Brain microvascular endothelial cell (primary cell): Measurements from ENCODE around the gene TMEM94.

Experiments
- DNase-seq: peaks from one replicate; pipeline ENCODE4 v3.0.0-alpha.2; 2020
- H3K27ac ChIP-seq: fragments of 250-450 bp; sonication (Bioruptor Pico); 2 replicates; pipeline ENCODE4 v1.5.1; 2020; ENCODE audit warnings: mild to moderate bottlenecking, moderate library complexity
- H3K27me3 ChIP-seq: fragments of 250-450 bp; sonication (Bioruptor Pico); replicated peaks from 2 replicates; pipeline ENCODE4 v1.5.1; 2020; ENCODE audit warnings: mild to moderate bottlenecking
- H3K36me3 ChIP-seq: fragments of 250-450 bp; sonication (Bioruptor Pico); replicated peaks from 2 replicates; pipeline ENCODE4 v1.5.1; 2020; ENCODE audit warnings: mild to moderate bottlenecking
- H3K4me3 ChIP-seq: 2 replicates; pipeline ENCODE4 v1.5.1; 2011; ENCODE audit warnings: low read depth, mild to moderate bottlenecking, control low read depth, low read length, moderate library complexity
- in situ Hi-C: cut with HindIII; loops from 2 replicates; pipeline ENCODE4 v1.10.0; 2017; ENCODE audit warnings: low sequenced_read_pairs, low pct_ligation_motif_present
- TF ChIP-seq, protein P1 (sequence below): IDR thresholded peaks from 2 replicates; pipeline ENCODE4 v1.5.1; 2011; ENCODE audit warnings: low read depth, mild to moderate bottlenecking, moderate library complexity, low read length, control low read depth, inconsistent platforms; ENCODE audit errors: missing control alignments

Gene TMEM94

DNA sequence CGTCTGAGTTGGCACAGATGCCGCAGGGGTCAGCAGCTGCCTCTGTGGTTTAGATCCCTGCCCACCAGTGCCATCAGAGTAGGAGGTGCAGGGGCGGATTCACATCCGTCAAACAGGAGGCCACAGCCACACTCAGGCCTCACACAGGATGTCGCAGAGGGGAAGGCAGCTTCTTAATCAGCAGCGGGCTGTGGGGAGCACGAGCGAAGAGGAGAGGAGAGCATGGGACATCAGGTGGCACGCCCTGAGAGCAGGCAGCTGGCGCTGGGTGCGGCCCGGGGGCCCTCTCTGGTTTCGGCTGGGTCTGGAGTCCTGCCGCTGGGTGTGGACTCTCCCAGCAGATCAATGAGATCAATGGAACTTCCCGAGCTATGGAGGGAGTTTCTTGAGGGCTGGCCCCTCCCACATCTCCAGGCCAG lies 78.7 kb downstream of the TMEM94 start:
- Histone ChIP-seq H3K36me3 (no peaks in the 10 kb centered on the region), H3K27ac (no peak overlapping the region), H3K4me3 (no peak overlapping the region), H3K27me3 (no peaks in the 10 kb centered on the region)
- DNase-seq, result no peak
- TF ChIP-seq, protein P1, sequence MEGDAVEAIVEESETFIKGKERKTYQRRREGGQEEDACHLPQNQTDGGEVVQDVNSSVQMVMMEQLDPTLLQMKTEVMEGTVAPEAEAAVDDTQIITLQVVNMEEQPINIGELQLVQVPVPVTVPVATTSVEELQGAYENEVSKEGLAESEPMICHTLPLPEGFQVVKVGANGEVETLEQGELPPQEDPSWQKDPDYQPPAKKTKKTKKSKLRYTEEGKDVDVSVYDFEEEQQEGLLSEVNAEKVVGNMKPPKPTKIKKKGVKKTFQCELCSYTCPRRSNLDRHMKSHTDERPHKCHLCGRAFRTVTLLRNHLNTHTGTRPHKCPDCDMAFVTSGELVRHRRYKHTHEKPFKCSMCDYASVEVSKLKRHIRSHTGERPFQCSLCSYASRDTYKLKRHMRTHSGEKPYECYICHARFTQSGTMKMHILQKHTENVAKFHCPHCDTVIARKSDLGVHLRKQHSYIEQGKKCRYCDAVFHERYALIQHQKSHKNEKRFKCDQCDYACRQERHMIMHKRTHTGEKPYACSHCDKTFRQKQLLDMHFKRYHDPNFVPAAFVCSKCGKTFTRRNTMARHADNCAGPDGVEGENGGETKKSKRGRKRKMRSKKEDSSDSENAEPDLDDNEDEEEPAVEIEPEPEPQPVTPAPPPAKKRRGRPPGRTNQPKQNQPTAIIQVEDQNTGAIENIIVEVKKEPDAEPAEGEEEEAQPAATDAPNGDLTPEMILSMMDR, result no peak
- in situ Hi-C loops, result no loop called here

DNA sequence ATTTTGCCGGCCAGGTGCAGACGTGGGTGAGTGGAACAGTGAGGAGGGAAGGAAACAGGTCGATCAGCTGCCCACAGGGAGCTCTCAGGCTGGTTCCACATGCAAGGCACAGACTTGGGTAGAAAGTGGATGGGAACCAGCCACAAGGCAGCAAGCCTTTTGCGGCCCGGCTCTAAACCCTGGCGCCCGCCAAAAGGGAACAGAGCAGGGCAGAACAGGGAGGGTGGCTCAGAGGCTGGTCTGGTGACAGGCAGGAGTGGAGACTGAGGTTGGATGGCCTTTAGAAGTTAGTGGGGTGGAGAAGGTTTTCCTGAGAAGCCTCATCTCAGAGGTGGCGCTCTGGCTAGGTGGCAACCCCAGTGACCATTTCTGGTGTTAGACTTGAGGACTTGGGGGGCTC lies 79.4 kb downstream of the TMEM94 start:
- no peaks in the 10 kb centered on the region for H3K27me3 ChIP-seq
- TF ChIP-seq, protein P1, result no peak
- H3K4me3 ChIP-seq, result no peak overlapping the region
- DNase-seq, result no peak
- in situ Hi-C loops, result no loop called here
- H3K36me3 ChIP-seq, result no peaks in the 10 kb centered on the region
- H3K27ac ChIP-seq, result no peak overlapping the region

DNA sequence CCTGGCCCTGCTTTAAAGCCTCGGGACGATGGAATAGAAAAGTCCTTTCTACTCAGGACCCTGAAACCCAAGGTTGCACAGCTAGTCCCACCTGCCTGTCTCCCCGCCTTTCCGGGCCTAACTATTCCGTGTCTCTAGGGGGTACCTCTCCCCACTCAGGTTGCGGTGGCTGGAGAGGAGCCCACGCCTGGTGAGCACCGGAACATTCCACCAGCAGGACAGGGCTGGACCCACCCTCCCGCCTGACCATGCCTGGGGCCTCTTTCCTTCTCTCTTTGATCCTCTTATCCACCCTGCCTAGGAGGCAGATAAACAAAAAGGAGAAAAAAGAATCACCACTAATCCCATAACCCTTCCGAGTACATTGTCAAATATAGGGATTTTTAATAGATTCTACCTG lies 79.9 kb downstream of the TMEM94 start:
- H3K27me3 ChIP-seq, result no peaks in the 10 kb centered on the region
- no peaks in the 10 kb centered on the region for H3K36me3 ChIP-seq
- in situ Hi-C loops, result no loop called here
- no peak overlapping the region for H3K4me3 ChIP-seq
- DNase-seq, result no peak
- no peak overlapping the region for H3K27ac ChIP-seq
- TF ChIP-seq, protein P1, result no peak

DNA sequence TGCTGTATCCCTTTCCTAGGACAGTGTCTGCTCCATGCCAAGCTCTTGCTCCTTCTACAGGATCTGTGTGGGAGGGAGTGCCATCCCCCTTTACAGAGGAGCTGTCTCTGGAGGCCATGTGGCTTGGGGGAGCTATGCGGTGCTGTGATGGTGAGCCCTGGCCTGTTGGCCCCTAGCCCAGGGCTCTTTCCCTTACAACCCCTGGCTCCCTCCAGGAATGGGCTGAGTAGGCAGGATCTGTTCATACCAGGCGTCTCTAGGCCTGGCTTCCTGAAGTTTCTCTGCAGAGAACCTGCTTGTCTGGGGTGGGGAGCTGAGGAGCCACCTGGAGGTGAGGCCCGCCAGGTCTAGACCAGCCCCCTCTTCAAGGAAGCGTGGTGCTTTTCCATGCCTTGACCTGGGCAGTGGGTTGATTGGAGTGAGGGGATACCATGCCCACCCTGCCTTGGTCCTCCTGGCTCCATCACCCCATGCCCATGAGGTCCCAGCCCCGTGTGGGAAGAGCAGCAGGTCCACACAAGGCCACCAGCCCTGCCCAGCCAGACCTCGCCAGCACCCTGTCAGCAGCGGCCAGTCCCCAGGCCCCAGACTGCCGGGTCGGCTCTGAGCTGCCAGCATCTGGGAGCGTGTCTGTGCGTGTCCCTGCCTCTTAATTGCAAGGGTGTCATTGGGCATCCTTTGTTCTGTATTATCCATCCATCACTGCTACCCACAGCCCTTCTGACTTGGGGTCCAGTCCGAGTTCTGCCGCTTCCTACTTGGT lies 83.7 kb downstream of the TMEM94 start:
- in situ Hi-C loops, result no loop called here

DNA sequence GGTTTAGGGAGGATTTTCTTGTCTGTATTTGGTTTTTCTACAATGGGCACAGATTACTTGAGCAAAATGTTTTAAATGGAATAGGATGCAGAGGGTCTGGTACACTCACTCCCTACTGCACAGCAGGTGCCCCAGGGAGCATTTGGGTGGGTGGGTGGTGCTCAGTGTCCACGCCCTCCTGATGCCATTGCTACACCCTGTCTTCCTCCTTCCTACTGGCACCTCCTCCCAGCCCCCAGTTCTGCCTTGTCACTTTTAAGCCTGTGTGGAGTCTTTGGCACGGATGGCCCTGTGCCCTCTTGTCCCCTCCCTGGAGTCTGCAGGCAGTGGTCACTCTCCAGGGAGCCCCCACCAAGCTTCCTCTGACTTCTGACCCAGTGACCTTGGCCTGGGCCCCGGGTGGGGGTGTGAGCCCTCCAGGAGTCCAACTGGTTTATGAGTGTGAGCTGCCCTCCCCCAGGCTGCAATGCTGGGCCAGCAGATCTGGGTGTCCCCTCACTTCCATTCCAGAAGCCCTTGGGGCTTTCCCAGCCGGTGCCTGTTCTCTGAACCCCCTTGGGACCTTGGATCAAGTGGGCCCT lies 84.6 kb downstream of the TMEM94 start:
- no peaks in the 10 kb centered on the region for H3K27me3 ChIP-seq
- H3K4me3 ChIP-seq, result no peak overlapping the region
- H3K36me3 ChIP-seq, result no peaks in the 10 kb centered on the region
- DNase-seq, result no peak
- H3K27ac ChIP-seq, result no peak overlapping the region
- TF ChIP-seq, protein P1, result no peak
- in situ Hi-C loops, result no loop called here

More for the DNA sequence above, 83.7 kb downstream of the TMEM94 start:
- TF ChIP-seq, protein P1, result no peak
- Histone ChIP-seq H3K27ac (no peak overlapping the region), H3K27me3 (no peaks in the 10 kb centered on the region), H3K36me3 (no peaks in the 10 kb centered on the region), H3K4me3 (no peak overlapping the region)
- no peak for DNase-seq
